ENCODE results near the gene ABCA2.

ABCA2 gene

DNA sequence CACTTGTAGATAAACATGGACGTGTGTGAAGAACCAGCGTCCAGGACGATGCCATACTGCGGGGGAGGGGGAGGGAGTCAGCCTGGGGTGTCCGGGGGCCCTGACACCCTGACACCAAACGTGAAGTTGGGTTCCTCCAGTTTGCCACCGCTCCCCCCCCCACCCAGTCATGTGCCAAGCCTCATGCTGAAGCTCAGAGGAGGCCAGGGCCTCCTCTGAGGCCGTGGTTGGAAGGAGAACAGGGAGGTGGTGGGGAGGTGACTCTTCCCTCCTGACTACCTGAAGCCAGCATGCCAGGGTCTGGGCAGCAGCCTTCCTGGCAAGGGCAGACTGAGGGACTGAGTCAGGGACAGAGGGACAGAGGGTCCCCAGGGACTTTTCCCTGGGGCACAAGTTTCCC, 24.3 kb upstream of the ABCA2 start:
- no peak for TF ChIP-seq CTCF (IDR thresholded peaks at IDR 0.05)

DNA sequence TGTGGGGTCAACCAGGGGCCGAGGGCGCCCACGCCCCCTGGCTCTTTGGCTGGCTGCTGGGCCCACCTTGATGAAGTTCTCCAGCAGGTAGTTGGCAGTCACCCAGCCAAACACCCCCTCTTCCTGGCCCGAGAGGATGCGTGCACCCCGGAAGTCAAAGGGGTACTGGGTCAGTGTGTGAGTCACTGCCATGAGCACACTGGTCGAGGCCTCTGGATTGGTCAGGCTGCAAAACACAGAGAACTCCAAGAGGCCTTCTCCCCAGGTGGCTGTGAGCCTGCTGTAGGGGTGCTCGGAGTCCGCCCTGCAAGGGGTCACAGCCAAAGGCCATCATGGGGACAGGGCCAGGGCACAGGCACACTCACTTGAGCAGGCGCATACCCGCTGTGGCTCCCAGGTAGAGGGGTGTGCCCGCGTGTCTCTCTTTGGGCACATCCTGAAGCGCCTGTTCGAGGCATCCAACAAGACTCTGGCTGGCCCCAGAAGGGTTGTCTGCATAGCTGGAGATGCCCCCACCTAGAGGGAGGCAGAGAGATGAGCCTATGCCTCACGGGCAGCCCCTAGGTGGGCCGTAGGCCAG, 23.2 kb upstream of the ABCA2 start:
- TF ChIP-seq CTCF (IDR thresholded peaks at IDR 0.05): no peak

DNA sequence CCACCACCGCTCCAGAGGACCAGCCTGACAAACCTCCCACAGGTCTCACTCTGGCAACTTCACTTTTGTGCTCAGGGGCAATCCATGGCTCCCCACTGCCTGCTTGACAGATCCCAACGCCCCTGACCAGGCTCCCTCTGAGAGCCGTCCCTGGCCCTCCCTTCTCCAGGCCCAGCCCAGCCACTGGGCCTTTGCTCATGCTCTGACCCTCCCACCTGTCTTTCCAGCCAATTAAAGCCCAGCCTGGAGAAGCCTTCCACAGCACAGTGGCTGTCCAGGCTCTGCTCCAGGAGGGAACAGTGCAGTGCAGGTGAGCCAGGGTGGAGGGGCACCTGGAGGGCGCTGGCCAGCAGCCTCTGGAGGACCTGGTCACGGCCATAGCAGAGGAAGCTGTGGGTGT, 22.5 kb upstream of the ABCA2 start:
- TF ChIP-seq CTCF (IDR thresholded peaks at IDR 0.05): no peak

DNA sequence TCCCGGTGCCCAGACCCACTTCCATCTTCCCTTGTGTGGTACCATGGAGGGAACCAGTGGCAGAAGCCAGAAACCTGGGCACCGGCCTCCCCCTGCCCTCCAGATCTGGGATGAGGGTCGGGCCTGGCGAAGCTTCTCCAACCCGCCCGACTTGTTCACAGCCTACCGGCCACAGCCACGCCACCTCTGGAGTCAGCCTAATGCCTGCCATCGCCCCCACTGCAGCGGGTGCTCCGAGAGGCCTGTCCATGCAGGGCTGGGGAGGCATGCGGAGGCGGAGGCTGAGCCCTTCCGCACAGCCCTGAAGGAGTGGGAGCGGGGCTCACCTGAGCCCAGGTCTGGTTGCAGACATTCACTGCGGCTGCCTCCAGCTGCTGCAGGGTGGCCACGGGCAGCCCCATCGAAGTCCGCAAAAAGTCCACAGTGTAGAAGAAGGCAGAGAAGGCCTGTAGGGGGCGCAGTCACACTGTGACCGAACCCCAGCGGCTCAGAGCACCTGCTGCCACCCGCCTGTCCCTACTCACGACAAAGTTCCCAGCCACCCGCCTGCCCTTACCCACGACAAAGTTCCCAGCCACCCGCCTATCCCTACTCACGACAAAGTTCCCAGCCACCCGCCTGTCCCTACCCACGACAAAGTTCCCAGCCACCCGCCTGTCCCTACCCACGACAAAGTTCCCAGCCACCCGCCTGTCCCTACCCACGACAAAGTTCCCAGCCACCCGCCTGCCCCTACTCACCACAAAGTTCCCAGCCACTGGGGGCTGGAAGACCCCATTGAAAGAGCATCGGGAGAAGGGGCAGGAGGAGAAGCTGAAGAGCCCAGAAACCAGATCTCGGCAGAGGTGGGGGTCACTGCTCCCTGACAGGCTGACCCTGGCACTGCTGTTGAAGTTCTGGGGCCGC, 21.8 kb upstream of the ABCA2 start:
- peak; percentile 56 for TF ChIP-seq CTCF (IDR thresholded peaks at IDR 0.05)

GRCh38 chr9:137048655-137049543, 20.9 kb upstream of the ABCA2 start:
- TF ChIP-seq CTCF (IDR thresholded peaks at IDR 0.05): no peak

GRCh38 chr9:137046088-137046787, 18.2 kb upstream of the ABCA2 start, which contains the start of gene NPDC1:
Gene NPDC1 (minus strand): TSS chr9:137046177. CDS start chr9:137045989, 188 bp downstream.
- peak; percentile 94 for TF ChIP-seq CTCF (IDR thresholded peaks at IDR 0.05)
